Type B pancreatic cell (in vitro differentiated cells): ENCODE data around the gene HK1. TPM values are rescaled to one million over a fixed set of nuclear protein-coding genes. Genes with fewer than 3 reads are reported as not detected.

ENCODE experiments used
- DNase-seq: peaks from one replicate; pipeline ENCODE4 v3.0.0; 2021; ENCODE audit warnings: mixed read lengths; ENCODE audit not compliant: unreplicated experiment; ENCODE audit errors: extremely low spot score
- H3K27ac Mint-ChIP-seq: 2 replicates; pipeline ENCODE4 v1.8.0; 2021; ENCODE audit warnings: mild to moderate bottlenecking, mixed read lengths
- H3K27me3 Mint-ChIP-seq: 2 replicates; pipeline ENCODE4 v1.8.0; 2021; ENCODE audit warnings: mixed read lengths
- H3K36me3 Mint-ChIP-seq: 2 replicates; pipeline ENCODE4 v1.8.0; 2021; ENCODE audit warnings: mixed read lengths
- H3K4me1 Mint-ChIP-seq: one replicate; pipeline ENCODE4 v1.8.0; 2021; ENCODE audit warnings: mixed read lengths; ENCODE audit not compliant: unreplicated experiment
- H3K4me3 Mint-ChIP-seq: 2 replicates; pipeline ENCODE4 v1.8.0; 2021; ENCODE audit warnings: mild to moderate bottlenecking, mixed read lengths
- H3K9me3 Mint-ChIP-seq: 2 replicates; pipeline ENCODE4 v1.8.0; 2021; ENCODE audit warnings: mixed read lengths
- CTCF ChIP-seq: fragments of 200-600 bp; sonication (generic); conservative IDR thresholded peaks from 2 replicates; pipeline ENCODE4 v1.5.0; 2021; ENCODE audit warnings: antibody characterized with exemption, mild to moderate bottlenecking
- total RNA-seq: library from RNA; stranded (reverse); gene quantifications from 2 replicates; pipeline ENCODE4 v1.2.1, GENCODE V29; 2021; ENCODE audit warnings: low replicate concordance

The HK1 gene
- total RNA-seq, 1 donor from 2014 or later: 60.8 TPM

GRCh38 chr10:69241575-69241974, 36.7 kb upstream of the HK1 start:
- no peak overlapping the region for H3K27ac Mint-ChIP-seq
- no peaks in the 10 kb centered on the region for H3K4me1 Mint-ChIP-seq
- no peaks in the 10 kb centered on the region for H3K36me3 Mint-ChIP-seq
- no peak overlapping the region for H3K4me3 Mint-ChIP-seq
- H3K9me3 Mint-ChIP-seq: no peaks in the 10 kb centered on the region
- H3K27me3 Mint-ChIP-seq: peaks cover 5% of the 10 kb centered on the region
- DNase-seq: no peak
- TF ChIP-seq CTCF: no peak

- H3K4me1 Mint-ChIP-seq: no peaks in the 10 kb centered on the region
- no peak for TF ChIP-seq CTCF
Measured at GRCh38 chr10:69242040-69242851, 36.0 kb upstream of the HK1 start.

GRCh38 chr10:69242852-69243212, 35.5 kb upstream of the HK1 start:
- no peak for DNase-seq
- TF ChIP-seq CTCF: no peak

More at GRCh38 chr10:69242040-69242851, 36.0 kb upstream of the HK1 start:
- no peak for DNase-seq
- no peaks in the 10 kb centered on the region for H3K9me3 Mint-ChIP-seq
- no peaks in the 10 kb centered on the region for H3K36me3 Mint-ChIP-seq
- H3K27me3 Mint-ChIP-seq: peaks cover 5% of the 10 kb centered on the region
- H3K4me3 Mint-ChIP-seq: no peak overlapping the region
- H3K27ac Mint-ChIP-seq: no peak overlapping the region

GRCh38 chr10:69243817-69244216, 34.5 kb upstream of the HK1 start:
- no peaks in the 10 kb centered on the region for H3K36me3 Mint-ChIP-seq
- H3K4me3 Mint-ChIP-seq: no peak overlapping the region
- H3K27me3 Mint-ChIP-seq: no peaks in the 10 kb centered on the region
- DNase-seq: no peak
- no peak for TF ChIP-seq CTCF
- no peak overlapping the region for H3K27ac Mint-ChIP-seq
- H3K9me3 Mint-ChIP-seq: no peaks in the 10 kb centered on the region
- no peaks in the 10 kb centered on the region for H3K4me1 Mint-ChIP-seq

More at GRCh38 chr10:69242852-69243212, 35.5 kb upstream of the HK1 start:
- no peaks in the 10 kb centered on the region for H3K9me3 Mint-ChIP-seq
- no peak overlapping the region for H3K4me3 Mint-ChIP-seq
- no peak overlapping the region for H3K27ac Mint-ChIP-seq
- no peaks in the 10 kb centered on the region for H3K27me3 Mint-ChIP-seq
- no peaks in the 10 kb centered on the region for H3K36me3 Mint-ChIP-seq
- no peaks in the 10 kb centered on the region for H3K4me1 Mint-ChIP-seq

GRCh38 chr10:69246036-69246435, 32.3 kb upstream of the HK1 start:
- H3K36me3 Mint-ChIP-seq: no peaks in the 10 kb centered on the region
- no peaks in the 10 kb centered on the region for H3K4me1 Mint-ChIP-seq
- no peak for DNase-seq
- no peak for TF ChIP-seq CTCF
- H3K4me3 Mint-ChIP-seq: no peak overlapping the region
- H3K9me3 Mint-ChIP-seq: no peaks in the 10 kb centered on the region
- peaks cover 3% of the 10 kb centered on the region for H3K27me3 Mint-ChIP-seq
- H3K27ac Mint-ChIP-seq: no peak overlapping the region
